ENCODE results near the gene MKLN1. TPM values are rescaled to one million over a fixed set of nuclear protein-coding genes. Genes with fewer than 3 reads are reported as not detected.

MKLN1 gene
- total and polyA plus RNA-seq, 2 donors (not counting 1 experiment from before 2014, with no cell fraction given), result 8.5 to 68.4 TPM

GRCh38 chr7:131505636-131506557 is 178.2 kb downstream of the MKLN1 start:
- Mint-ChIP-seq H3K27ac (no peak overlapping the region), H3K27me3 (peaks cover 7% of the 10 kb centered on the region), H3K4me3 (no peak overlapping the region), H3K4me1 (peaks cover 19% of the 10 kb centered on the region), H3K9me3 (ENCODE audit: insufficient read depth) (no peaks in the 10 kb centered on the region)
- no peaks in the 10 kb centered on the region for H4K20me1 ChIP-seq (ENCODE audit: control insufficient read depth, insufficient read depth, low read length, poor library complexity, severe bottlenecking)
- H2AFZ ChIP-seq (ENCODE audit: insufficient read depth, low read depth, low read length, poor library complexity, severe bottlenecking), result no peak overlapping the region
- H3K4me1 ChIP-seq (ENCODE audit: control insufficient read depth in 2 of 2, insufficient read depth in 2 of 2, low read length in 2 of 2), result peaks cover 4 to 9% of the 10 kb centered on the region in 2 donors
- no peaks in the 10 kb centered on the region for H3K79me2 ChIP-seq (ENCODE audit: control insufficient read depth, insufficient read depth, low read length)
- no peaks in the 10 kb centered on the region for H3K27me3 ChIP-seq (replicated peaks in 1 of 4; ENCODE audit: control extremely low read depth in 1 of 4, control insufficient read depth in 3 of 4, insufficient read depth in 4 of 4, low read length in 3 of 4)
- ATAC-seq (ENCODE audit: low read depth) (no peak), DNase-seq (no peak)
- intact Hi-C loops (cut with micrococcal nuclease), result no loop called here
- no peaks in the 10 kb centered on the region for H3K36me3 ChIP-seq (replicated peaks in 1 of 2; ENCODE audit: control extremely low read depth in 1 of 2, control insufficient read depth in 1 of 2, extremely low read depth in 1 of 2, insufficient read depth in 2 of 2, low read length in 1 of 2)
- H3K4me3 ChIP-seq (ENCODE audit: control extremely low read depth in 1 of 5, extremely low read depth in 1 of 5, insufficient read depth in 1 of 5, low read depth in 2 of 5, low read length in 4 of 5), result no peak overlapping the region
- H3K27ac ChIP-seq (ENCODE audit: low read length in 2 of 2), result no peak overlapping the region
- no peaks in the 10 kb centered on the region for H3K9me3 ChIP-seq (ENCODE audit: control extremely low read depth in 1 of 3, control insufficient read depth in 2 of 3, insufficient read depth in 1 of 3, low read length in 2 of 3)
- no peak overlapping the region for H3K4me2 ChIP-seq (replicated peaks; ENCODE audit: low read depth, low read length, poor library complexity, severe bottlenecking)
- WGBS (ENCODE audit: insufficient coverage), result 93% methylated on average over 19 of the region's 30 CpGs
- ChIA-PET POLR2A (no interaction called here), CTCF (interaction anchor here (1.0 to 4.8 kb wide), 3 partner anchors 9 to 150 kb away, joined by 3 to 48 read pairs (median 5); no protein-coding TSS in a partner anchor)
- no peak overlapping the region for H3K9ac ChIP-seq (ENCODE audit: low read length)
- no peak for TF ChIP-seq CTCF (IDR thresholded peaks at IDR 0.05)
- no peak for TF ChIP-seq EZH2 (IDR thresholded peaks at IDR 0.05; ENCODE audit: borderline replicate concordance, insufficient read depth, low read depth, low read length, poor library complexity, severe bottlenecking)

- H2AFZ ChIP-seq (ENCODE audit: insufficient read depth, low read depth, low read length, poor library complexity, severe bottlenecking), result no peak overlapping the region
- no peaks in the 10 kb centered on the region for H4K20me1 ChIP-seq (ENCODE audit: control insufficient read depth, insufficient read depth, low read length, poor library complexity, severe bottlenecking)
- no peaks in the 10 kb centered on the region for H3K27me3 ChIP-seq (replicated peaks in 1 of 4; ENCODE audit: control extremely low read depth in 1 of 4, control insufficient read depth in 3 of 4, insufficient read depth in 4 of 4, low read length in 3 of 4)
- TF ChIP-seq CTCF (IDR thresholded peaks at IDR 0.05) (no peak), EZH2 (IDR thresholded peaks at IDR 0.05; ENCODE audit: borderline replicate concordance, insufficient read depth, low read depth, low read length, poor library complexity, severe bottlenecking) (no peak)
- Mint-ChIP-seq H3K4me3 (no peak overlapping the region), H3K27me3 (peaks cover 7% of the 10 kb centered on the region), H3K9me3 (ENCODE audit: insufficient read depth) (no peaks in the 10 kb centered on the region), H3K4me1 (peaks cover 15% of the 10 kb centered on the region), H3K27ac (no peak overlapping the region)
- POLR2A ChIA-PET, result no interaction called here
- 93% methylated on average over 18 of the region's 18 CpGs for WGBS (ENCODE audit: insufficient coverage)
- no peak overlapping the region for H3K9ac ChIP-seq (ENCODE audit: low read length)
- CTCF ChIA-PET, result interaction anchor here (0.9 to 4.8 kb wide), 8 partner anchors 9 to 151 kb away, joined by 3 to 48 read pairs (median 5); no protein-coding TSS in a partner anchor
- H3K27ac ChIP-seq (ENCODE audit: low read length in 2 of 2), result no peak overlapping the region
- H3K4me1 ChIP-seq (ENCODE audit: control insufficient read depth in 2 of 2, insufficient read depth in 2 of 2, low read length in 2 of 2), result peaks cover 4 to 9% of the 10 kb centered on the region in 2 donors
- ATAC-seq (ENCODE audit: low read depth), result no peak
- no peaks in the 10 kb centered on the region for H3K36me3 ChIP-seq (replicated peaks in 1 of 2; ENCODE audit: control extremely low read depth in 1 of 2, control insufficient read depth in 1 of 2, extremely low read depth in 1 of 2, insufficient read depth in 2 of 2, low read length in 1 of 2)
- no peaks in the 10 kb centered on the region for H3K9me3 ChIP-seq (ENCODE audit: control extremely low read depth in 1 of 3, control insufficient read depth in 2 of 3, insufficient read depth in 1 of 3, low read length in 2 of 3)
- no peak overlapping the region for H3K4me2 ChIP-seq (replicated peaks; ENCODE audit: low read depth, low read length, poor library complexity, severe bottlenecking)
- intact Hi-C loops (cut with micrococcal nuclease), result no loop called here
- no peaks in the 10 kb centered on the region for H3K79me2 ChIP-seq (ENCODE audit: control insufficient read depth, insufficient read depth, low read length)
- DNase-seq, result no peak
- no peak overlapping the region for H3K4me3 ChIP-seq (ENCODE audit: control extremely low read depth in 1 of 5, extremely low read depth in 1 of 5, insufficient read depth in 1 of 5, low read depth in 2 of 5, low read length in 4 of 5)
Measured at GRCh38 chr7:131506597-131506996, 178.9 kb downstream of the MKLN1 start.

Measured in B cell (primary cell).